Omental fat pad (tissue), 4 donors: Measurements from ENCODE around the gene PDE6A. TPM values are rescaled to one million over a fixed set of nuclear protein-coding genes. Genes with fewer than 3 reads are reported as not detected.
"Not testable (repeated sequence)": the region's sequence is repeated elsewhere in the genome, so short reads cannot be mapped to it uniquely, and the experiment has no call there.

ENCODE experiments used
- ATAC-seq: fragments of 150-250 bp; one replicate; pipeline ENCODE4 v1.9.1; 2016; ENCODE audit warnings: mild to moderate bottlenecking, moderate library complexity; ENCODE audit not compliant: low FRiP score
- DNase-seq: peaks from one replicate; pipeline ENCODE4 v3.0.0-alpha.2; 2019; ENCODE audit warnings: low spot score
- CTCF ChIP-seq, 3 donors: fragments of 450-650 bp; IDR thresholded peaks; one replicate each; pipeline ENCODE4 v1.5.1; 2016 to 2017; ENCODE audit warnings: antibody characterized with exemption in 3 of 3, mild to moderate bottlenecking in 3 of 3, moderate library complexity in 2 of 3
- total RNA-seq, 4 donors: library from RNA; depleted of rRNA; stranded (reverse); fragments of >200 nt; gene quantifications; one replicate each; pipeline ENCODE4 v1.1.0, GENCODE V29; 2016

Gene PDE6A
- total RNA-seq, 4 donors from 2014 or later, result not detected

GRCh38 chr5:149865746-149866145 is 78.8 kb downstream of the PDE6A start:
- DNase-seq, result no peak
- ATAC-seq, result no peak
- TF ChIP-seq CTCF (IDR thresholded peaks at IDR 0.05), result no peak

- ATAC-seq (no peak), DNase-seq (no peak)
- no peak for TF ChIP-seq CTCF (IDR thresholded peaks at IDR 0.05)
These were observed 80.8 kb downstream of the PDE6A start for GRCh38 chr5:149863830-149864229.

GRCh38 chr5:149863176-149863575 is 81.4 kb downstream of the PDE6A start:
- TF ChIP-seq CTCF (IDR thresholded peaks at IDR 0.05), result no peak
- DNase-seq (no peak), ATAC-seq (no peak)

- peak; percentile 54 for ATAC-seq
- no peak for TF ChIP-seq CTCF (IDR thresholded peaks at IDR 0.05)
- no peak for DNase-seq
These were observed 83.7 kb downstream of the PDE6A start for GRCh38 chr5:149860801-149861322.

- DNase-seq, result no peak
- no peak for TF ChIP-seq CTCF (IDR thresholded peaks at IDR 0.05)
- no peak for ATAC-seq
These were observed 84.8 kb downstream of the PDE6A start for GRCh38 chr5:149859746-149860145.

GRCh38 chr5:149858481-149858880 is 86.1 kb downstream of the PDE6A start:
- ATAC-seq, DNase-seq: not testable (repeated sequence)

- peak; percentile 83 for ATAC-seq
- no peak for TF ChIP-seq CTCF (IDR thresholded peaks at IDR 0.05)
These were observed 87.1 kb downstream of the PDE6A start for GRCh38 chr5:149857499-149857898.

GRCh38 chr5:149855366-149855765 is 89.2 kb downstream of the PDE6A start:
- DNase-seq (no peak), ATAC-seq (no peak)
- TF ChIP-seq CTCF (IDR thresholded peaks at IDR 0.05), result no peak

More at GRCh38 chr5:149857499-149857898, 87.1 kb downstream of the PDE6A start:
- DNase-seq, result peak; percentile 46
